Limb (tissue), 2 donors: Measurements from ENCODE around the gene CUEDC2.

Source experiments
- DNase-seq, 2 donors: peaks; one replicate each; pipeline ENCODE4 v3.0.0-alpha.2; 2016; ENCODE audit errors: extremely low spot score in 2 of 2

Gene CUEDC2

GRCh38 chr10:102432162-102432950 lies at the start of gene CUEDC2:
Gene CUEDC2, minus strand, starts transcription at chr10:102432574. Its CDS starts 7,386 bp downstream, at chr10:102425188.
- peak; percentile 95 to 98 for DNase-seq

- no peak for DNase-seq
Measured at GRCh38 chr10:102480396-102480795, 48.0 kb upstream of the CUEDC2 start.

- no peak for DNase-seq
Measured at GRCh38 chr10:102479651-102480050, 47.3 kb upstream of the CUEDC2 start.

- DNase-seq, result no peak
Measured at GRCh38 chr10:102476466-102477141, 44.2 kb upstream of the CUEDC2 start.

- no peak for DNase-seq
Measured at GRCh38 chr10:102475451-102476040, 43.2 kb upstream of the CUEDC2 start.

GRCh38 chr10:102473445-102474331 lies 41.3 kb upstream of the CUEDC2 start:
- DNase-seq, result no peak

GRCh38 chr10:102470579-102471546 lies 38.5 kb upstream of the CUEDC2 start:
- no peak for DNase-seq

GRCh38 chr10:102468683-102469082 lies 36.3 kb upstream of the CUEDC2 start:
- DNase-seq, result no peak

- DNase-seq, result no peak
Measured at GRCh38 chr10:102467971-102468438, 35.6 kb upstream of the CUEDC2 start.

- DNase-seq, result no peak
Measured at GRCh38 chr10:102467318-102467717, 34.9 kb upstream of the CUEDC2 start.

- DNase-seq, result no peak
Measured at GRCh38 chr10:102465466-102465865, 33.1 kb upstream of the CUEDC2 start.

- DNase-seq, result no peak
Measured at GRCh38 chr10:102463983-102464382, 31.6 kb upstream of the CUEDC2 start.

- no peak for DNase-seq
Measured at GRCh38 chr10:102462512-102463054, 30.2 kb upstream of the CUEDC2 start.

GRCh38 chr10:102461187-102462054 lies 29.0 kb upstream of the CUEDC2 start:
- DNase-seq, result peak; percentile 68 to 92

GRCh38 chr10:102460836-102461186 lies 28.4 kb upstream of the CUEDC2 start:
- DNase-seq, result no peak

- DNase-seq, result no peak
Measured at GRCh38 chr10:102458656-102459055, 26.3 kb upstream of the CUEDC2 start.

GRCh38 chr10:102457591-102458150 lies 25.3 kb upstream of the CUEDC2 start:
- no peak for DNase-seq

- no peak for DNase-seq
Measured at GRCh38 chr10:102455893-102456471, 23.6 kb upstream of the CUEDC2 start.
